SHP77 (cell line): ENCODE results near the gene R3HDM4.

Source experiments
- DNase-seq, 2 experiments: peaks; one replicate each; lab custom pipeline; 2025; lab: John Stamatoyannopoulos, UW

The R3HDM4 gene

GRCh38 chr19:873561-874041 lies 39.4 kb downstream of the R3HDM4 start:
- no peak for DNase-seq

GRCh38 chr19:873084-873483 lies 39.9 kb downstream of the R3HDM4 start:
- DNase-seq = no peak

- no peak for DNase-seq
These were observed 40.6 kb downstream of the R3HDM4 start for GRCh38 chr19:872266-872951.

GRCh38 chr19:871446-872265 lies 41.4 kb downstream of the R3HDM4 start:
- DNase-seq = no peak

DNA sequence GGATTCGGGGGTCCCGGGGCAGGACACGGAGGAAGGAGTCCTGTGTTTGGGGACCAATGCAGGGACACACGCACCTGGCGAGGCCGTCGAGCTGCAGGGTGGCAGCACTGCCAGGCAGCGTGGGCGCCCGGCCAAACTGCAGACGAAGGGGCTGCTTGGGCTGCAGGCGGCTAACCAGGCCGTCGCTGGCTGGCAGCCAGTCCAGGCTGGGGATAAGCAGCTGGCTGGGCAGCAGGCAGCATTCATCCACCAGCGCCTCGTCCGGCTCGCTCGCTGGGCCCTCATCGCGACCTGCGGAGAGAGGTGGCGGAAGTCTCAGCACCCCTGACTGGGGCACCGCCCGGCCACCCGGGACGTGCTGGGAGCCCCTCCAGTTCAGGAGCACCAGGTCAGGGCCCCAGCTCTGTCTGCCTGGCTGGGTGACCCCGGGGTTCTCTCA lies 42.0 kb downstream of the R3HDM4 start:
- peak; percentile 80 to 95 for DNase-seq

- DNase-seq = no peak
These were observed 42.7 kb downstream of the R3HDM4 start for GRCh38 chr19:870314-870713.

DNA sequence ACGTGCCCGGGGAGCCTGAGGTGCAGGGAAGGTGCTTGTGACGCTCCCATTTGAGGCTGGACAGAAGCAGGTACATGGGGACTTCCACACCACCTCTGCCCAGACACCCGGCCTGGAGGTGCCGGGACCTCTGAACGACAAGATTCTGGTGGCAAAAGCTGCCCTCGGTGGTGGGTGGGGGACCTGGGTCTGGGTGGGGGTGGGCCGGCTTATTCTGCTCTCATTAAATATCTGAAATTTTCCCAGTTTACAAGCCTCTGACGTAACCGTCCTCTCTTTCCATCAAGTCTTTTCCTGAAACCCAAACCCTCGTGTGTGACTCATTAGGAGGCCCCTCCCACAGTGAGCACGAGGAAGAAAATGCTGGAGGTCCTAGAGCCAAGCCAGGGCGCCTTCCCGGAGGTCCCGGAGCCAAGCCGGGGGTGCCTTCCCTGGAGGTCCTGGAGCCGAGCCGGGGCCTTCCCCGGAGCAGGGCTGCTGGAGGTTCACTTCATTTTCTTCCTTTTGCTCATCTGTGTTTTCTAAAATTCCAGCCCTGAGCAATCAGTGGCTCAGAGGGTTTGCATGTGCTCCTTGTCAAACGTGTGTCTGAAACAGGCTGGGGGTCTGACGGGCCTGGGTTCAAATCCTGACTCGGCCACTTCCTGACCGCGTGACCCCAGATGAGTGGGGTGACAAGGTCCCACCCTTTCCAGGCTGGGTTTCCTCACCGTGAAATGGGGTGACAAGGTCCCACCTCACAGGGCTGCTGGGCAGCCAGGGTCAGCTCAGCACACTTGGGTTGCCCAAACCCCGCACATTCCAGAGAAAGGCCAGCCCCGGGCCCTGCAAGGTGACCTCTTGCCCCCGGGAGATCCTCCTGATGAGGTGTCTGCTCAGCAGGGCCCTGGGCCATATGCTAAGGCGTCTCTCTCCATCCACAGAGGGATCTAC lies 43.5 kb downstream of the R3HDM4 start:
- DNase-seq = no peak

- DNase-seq = no peak
These were observed 44.4 kb downstream of the R3HDM4 start for GRCh38 chr19:868458-869244.

DNA sequence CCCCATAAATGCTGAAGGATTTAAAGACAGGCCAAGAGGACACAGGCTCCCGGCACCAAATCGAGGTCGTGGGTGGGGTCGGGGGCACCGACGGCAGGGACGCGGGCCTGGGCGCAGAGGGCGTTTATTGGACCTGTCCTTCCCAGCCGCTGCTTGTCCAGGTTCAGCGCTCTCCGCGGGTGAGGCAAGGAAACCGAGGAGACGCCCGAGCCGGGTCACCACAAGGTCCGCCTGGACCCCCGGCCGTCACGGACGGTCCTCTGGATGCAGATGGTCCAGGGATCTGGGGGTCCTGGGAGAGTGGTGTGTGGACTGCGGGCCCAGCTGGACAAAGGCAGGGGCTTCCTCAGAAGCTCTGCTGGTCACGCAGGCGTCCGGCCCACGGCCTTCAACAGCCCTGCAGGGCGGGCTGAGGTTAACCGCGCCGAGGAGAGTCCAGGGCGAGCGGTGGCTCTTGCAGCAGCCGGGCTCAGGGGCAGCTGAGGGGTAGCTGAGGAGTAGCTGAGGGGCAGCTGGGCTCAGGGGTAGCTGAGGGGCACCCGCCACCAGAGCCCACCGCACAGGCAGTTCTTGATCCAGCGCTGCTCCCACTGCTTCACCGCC lies 45.1 kb downstream of the R3HDM4 start:
- no peak for DNase-seq

DNA sequence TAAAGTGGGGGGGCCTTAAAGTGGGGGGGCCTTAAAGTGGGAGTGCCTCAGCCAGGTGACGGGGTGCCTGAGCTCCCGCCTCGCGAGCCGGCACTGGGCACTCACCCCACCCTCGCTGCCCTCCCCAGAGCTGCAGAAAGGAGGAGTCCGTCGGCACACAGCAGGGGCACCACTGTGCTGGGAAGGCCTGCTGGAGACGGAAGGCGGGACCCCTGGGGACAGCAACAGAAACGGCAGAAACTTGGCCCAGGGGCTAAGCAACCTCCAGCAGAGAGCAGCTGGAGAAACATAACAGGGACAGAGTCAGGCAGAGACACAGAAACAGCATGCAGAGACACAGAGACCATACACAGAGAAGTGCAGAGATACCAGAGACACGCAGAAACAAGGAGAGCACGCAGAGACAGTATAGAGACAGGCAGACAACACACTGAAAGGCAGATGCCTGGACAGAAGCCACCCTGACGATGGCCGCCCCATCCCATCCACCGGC lies 45.7 kb downstream of the R3HDM4 start:
- no peak for DNase-seq

- DNase-seq = no peak
These were observed 46.2 kb downstream of the R3HDM4 start for GRCh38 chr19:866769-867300.

DNA sequence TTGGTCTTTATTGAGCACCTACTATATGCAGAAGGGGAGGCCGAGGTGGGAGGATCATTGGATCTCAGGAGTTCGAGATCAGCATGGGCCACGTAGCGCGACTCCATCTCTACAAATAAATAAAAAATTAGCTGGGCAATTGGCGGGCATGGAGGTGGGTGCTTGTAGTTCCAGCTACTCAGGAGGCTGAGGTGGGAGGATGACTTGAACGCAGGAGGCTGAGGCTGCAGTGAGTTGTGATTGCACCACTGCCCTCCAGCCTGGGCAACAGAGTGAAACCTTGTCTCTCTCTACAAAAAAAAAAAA lies 49.8 kb downstream of the R3HDM4 start:
- no peak for DNase-seq

DNA sequence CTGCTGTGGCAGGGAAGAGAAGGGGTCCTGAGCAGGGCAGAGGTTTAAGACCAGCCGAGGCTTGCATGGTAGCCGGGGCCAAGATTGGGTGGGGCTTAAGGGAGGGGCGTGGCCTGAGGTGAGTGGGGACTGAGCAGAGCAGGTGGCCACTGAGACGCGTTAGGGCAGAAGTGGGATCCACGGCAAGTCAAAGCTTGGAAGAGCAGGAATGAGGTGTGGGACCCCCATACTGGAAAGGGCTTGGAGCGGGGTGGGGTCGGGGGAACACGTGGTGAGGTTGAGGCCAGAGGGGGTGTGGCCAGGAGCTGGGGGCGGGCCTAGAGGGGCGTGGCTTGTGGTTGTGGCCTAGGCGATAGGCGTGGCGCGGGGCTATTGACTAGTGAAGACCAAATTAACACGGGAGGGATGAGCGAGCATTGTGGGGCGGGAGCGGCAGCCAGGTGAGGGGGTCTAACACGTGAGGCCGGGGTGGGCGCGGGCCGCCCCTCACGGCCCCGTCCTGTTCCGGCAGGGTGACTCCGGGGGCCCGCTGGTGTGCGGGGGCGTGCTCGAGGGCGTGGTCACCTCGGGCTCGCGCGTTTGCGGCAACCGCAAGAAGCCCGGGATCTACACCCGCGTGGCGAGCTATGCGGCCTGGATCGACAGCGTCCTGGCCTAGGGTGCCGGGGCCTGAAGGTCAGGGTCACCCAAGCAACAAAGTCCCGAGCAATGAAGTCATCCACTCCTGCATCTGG lies 50.3 kb downstream of the R3HDM4 start:
- DNase-seq = peak in 1 of 2 experiments; percentile 37

- peak; percentile 76 to 80 for DNase-seq
These were observed 51.1 kb downstream of the R3HDM4 start for GRCh38 chr19:861756-862580.

DNA sequence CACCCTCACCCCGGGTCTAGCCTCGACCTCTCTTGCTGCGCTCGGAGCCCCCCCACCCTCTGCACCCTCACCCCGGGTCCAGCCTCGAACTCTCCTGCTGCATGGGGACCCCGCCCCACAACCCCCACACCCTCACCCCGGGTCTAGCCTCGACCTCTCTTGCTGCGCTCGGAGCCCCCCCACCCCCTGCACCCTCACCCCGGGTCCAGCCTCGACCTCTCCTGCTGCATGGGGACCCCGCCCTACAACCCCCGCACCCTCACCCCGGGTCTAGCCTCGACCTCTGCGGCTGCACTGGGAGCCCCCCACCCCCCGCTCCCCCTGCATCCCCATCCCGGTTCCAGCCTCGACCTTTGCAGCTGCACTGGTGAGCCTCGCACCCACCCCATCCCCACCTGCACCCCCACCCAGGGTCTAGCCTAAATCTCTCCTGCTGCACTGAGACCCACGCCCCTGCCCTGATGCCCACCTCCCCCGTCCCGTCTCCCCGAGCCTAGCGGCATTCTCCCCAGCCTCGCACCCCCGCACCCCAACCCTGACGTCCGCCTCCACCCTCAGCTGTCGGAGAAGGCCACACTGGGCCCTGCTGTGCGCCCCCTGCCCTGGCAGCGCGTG lies 51.8 kb downstream of the R3HDM4 start:
- no peak for DNase-seq

DNA sequence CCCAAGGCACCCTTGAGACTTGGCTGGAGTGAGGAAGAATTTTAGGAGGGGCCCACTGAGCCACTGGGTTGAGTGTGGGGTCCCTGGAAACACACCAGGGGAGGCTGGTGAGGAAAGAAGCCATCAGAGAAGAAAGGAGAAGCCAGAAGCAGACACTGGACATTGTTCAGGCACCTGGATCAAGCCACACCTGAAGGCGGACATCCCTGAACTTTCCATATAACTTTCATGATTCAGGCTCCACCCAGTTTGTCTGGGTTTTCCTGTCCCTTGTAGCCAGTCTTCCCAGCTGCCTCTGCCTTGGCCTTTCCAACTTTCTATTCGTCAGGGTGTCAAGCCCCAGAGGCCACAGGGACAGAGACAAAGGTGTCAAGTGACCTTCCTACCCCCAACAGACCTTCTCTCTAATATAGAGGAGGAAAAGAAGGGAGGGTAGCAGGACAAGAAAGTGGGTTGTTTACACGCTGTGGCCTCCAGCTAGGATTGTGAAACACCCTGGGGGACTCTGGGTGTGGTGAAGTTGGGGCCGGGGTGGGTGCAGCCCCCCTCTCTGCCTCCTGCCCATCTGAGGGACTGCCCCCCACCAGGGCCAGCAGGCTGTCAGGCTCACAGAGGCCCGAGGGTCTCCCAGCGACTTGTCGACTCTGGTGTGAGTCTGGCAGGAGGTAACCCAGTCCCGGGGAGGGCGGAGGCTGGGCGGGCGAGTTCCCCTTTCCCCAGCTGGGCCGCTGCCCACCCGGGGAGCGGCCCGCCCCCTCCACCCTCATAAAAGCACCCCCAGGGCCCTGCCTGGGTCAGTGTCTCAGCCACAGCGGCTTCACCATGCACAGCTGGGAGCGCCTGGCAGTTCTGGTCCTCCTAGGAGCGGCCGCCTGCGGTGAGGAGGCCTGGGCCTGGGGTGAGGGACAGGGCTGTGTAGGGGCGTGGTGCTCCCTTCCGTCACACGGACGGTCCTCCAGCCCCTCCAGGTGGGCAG lies 53.9 kb downstream of the R3HDM4 start, which contains the start of gene CFD:
CFD (plus strand) TSS at position 797 of the 976 bp plus-strand sequence; CDS start at position 823, 26 bp downstream.
- no peak for DNase-seq

- DNase-seq = no peak
These were observed 54.7 kb downstream of the R3HDM4 start for GRCh38 chr19:858284-858683.
